Skin of body (tissue), 2 donors: ENCODE results near the gene RIMKLB. TPM values are rescaled to one million over a fixed set of nuclear protein-coding genes. Genes with fewer than 3 reads are reported as not detected.
A peak's percentile ranks its signal among the peaks of the same experiment; 100 is the strongest.
"Not testable (repeated sequence)": the region's sequence is repeated elsewhere in the genome, so short reads cannot be mapped to it uniquely, and the experiment has no call there.

Experiments used
- DNase-seq: peaks from one replicate; lab custom pipeline; 2025; lab: John Stamatoyannopoulos, UW
- total RNA-seq: library from RNA; depleted of rRNA; stranded (reverse); fragments of >200 nt; gene quantifications from one replicate; pipeline ENCODE4 v1.2.3, GENCODE V29; 2014

RIMKLB gene
- total RNA-seq, 1 donor from 2014 or later = 61.2 TPM

DNA sequence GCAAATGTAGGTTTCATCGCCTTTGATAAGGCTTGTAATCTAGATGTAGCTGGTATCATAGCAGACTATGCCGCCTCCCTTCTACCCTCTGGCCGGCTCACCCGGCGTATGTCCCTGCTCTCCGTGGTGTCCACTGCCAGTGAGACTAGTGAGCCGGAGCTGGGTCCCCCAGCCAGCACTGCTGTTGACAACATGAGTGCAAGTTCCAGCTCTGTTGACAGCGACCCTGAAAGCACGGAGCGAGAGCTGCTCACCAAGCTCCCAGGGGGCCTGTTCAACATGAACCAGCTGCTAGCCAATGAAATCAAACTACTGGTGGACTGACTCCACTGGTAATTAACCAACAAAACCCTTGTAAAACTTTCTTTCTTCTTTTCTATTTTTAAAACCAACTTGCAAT, 75.7 kb downstream of the RIMKLB start:
- DNase-seq = no peak

DNA sequence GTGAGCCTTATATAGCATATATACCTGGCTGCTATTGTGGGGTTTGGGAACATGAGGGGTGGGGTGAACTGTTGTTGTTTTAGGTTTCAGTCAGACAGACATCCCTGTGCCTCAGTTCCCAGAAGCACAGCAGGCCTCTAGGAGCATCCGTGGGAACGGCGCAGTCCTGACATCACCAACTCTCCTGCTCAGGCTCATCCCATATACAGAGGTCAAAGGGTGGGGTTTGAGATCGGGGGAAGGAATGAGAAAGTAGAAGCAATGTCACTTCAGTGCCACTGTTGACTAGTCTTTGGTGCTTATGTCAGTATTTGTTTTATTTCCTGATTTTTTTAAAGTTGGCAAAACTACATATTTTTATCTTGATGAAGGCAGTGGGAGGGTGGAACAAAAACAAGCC, 81.5 kb downstream of the RIMKLB start:
- DNase-seq = no peak

- no peak for DNase-seq
Measured at GRCh38 chr12:8779862-8780261, 82.1 kb downstream of the RIMKLB start.

DNA sequence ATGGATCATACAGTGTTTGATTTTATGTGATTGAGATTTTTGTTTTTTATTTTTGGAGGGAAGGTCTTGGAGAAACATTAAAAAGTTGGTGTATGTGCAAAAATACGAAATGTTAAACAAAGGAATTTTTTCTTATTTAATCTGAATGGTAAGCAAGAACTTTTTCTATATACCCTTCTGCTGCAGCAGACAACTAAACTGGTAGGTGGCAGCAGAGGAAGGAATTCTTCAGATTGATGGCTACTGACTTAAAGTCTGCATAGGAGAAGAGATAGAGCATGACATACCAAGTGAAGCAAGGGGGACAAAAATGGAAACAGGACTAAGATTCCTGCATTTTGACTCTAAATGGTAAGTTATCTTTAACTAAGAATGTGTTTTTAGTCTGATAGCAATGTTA, 82.6 kb downstream of the RIMKLB start:
- no peak for DNase-seq

DNA sequence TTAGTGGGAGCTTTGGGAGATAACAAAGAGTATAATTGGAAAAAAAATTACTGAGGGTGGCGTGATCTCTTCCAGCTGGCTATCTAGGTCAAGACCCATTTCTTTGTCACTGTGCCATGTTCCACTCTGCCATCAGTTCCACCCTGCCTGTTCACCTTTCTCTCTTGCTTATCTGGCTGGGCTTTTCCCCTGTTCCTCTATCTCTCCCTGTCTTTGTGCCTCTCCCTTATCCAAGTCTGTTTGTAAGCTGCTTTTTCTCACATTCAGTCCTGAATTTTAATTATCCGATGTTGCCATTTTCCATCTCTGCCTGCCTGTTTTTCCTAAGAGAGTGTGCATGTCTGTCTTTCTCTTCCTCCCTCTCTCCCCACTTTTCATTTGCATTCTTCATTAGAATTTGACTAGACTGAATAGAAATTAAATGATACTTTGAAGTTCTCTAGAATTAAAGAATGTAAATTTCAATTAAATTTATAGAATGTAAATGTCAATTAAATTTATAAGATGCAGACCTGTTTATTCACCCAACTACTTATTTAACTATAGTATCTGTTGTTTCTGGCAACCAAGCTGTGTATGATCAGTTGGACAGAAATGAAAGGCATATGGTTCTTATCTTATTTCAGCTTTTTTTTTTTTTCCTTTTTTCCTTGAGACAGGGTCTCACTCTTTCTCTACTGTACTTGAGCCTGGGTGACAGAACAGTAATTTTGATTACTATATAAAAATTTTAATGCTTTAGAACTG, 83.8 kb downstream of the RIMKLB start:
- no peak for DNase-seq

- no peak for DNase-seq
Measured at GRCh38 chr12:8784290-8784888, 86.6 kb downstream of the RIMKLB start.

GRCh38 chr12:8785499-8785898, 87.7 kb downstream of the RIMKLB start:
- no peak for DNase-seq

- not testable (repeated sequence) for DNase-seq
Measured at GRCh38 chr12:8787206-8787605, 89.4 kb downstream of the RIMKLB start.

DNA sequence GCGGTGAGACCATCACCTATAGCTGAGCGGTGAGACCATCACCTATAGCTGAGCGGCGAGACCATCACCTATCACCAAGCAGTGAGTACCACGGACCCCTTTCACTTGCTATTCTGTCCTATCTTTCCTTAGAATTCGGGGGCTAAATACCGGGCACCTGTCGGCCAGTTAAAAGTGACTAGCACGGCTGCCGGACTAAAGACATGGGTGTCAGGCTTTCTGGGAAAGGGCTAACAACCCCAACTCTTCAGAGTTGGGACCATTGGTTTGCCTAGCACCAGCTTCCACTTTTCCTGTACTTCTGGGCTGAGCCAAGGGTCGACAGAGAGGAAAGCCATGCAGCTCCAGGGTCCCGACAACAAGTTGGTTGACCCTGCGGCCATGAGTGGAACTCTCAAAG, 90.9 kb downstream of the RIMKLB start:
- DNase-seq = not testable (repeated sequence)

DNA sequence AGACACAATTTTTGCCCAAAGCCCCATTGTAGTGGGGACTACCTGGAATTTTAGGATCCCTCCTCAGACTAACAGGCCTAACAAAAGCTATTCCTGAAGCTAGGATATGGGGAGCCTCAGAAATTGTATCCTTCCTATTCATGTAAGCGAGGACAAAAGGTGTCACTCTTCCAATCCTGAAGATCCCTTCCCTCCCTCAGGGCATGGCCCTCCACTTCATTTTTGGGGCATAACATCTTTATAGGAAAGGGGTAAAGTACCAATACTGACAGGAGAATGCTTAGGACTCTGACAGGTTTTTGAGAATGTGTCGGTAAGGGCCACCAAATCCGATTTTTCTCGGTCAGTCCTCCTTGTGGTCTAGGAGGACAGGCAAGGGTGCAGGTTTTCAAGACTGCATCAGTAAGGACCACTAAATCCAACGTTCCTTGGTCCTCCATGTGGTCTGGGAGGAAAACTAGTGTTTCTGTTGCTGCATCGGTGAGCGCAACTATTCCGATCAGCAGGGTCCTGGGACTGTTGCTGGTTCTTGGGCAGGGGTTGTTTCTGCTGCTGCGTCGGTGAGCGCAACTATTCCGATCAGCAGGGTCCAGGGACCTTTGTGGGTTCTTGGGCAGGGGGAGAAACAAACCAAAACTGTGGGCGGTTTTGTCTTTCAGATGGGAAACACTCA, 91.7 kb downstream of the RIMKLB start:
- not testable (repeated sequence) for DNase-seq

- DNase-seq = not testable (repeated sequence)
Measured at GRCh38 chr12:8793226-8793625, 95.4 kb downstream of the RIMKLB start.

DNA sequence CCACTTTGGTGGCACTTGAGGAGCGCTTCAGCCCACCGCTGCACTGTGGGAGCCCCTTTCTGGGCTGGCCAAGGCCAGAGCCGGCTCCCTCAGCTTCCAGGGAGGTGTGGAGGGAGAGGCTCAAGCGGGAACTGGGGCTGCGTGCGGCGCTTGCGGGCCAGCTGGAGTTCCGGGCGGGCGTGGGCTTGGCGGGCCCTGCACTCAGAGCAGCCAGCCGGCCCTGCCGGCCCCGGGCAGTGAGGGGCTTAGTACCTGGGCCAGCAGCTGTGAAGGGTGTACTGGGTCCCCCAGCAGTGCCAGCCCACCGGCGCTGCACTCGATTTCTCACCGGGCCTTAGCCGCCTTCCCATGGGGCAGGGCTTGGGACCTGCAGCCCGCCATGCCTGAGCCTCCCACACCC, 96.8 kb downstream of the RIMKLB start:
- not testable (repeated sequence) for DNase-seq

DNA sequence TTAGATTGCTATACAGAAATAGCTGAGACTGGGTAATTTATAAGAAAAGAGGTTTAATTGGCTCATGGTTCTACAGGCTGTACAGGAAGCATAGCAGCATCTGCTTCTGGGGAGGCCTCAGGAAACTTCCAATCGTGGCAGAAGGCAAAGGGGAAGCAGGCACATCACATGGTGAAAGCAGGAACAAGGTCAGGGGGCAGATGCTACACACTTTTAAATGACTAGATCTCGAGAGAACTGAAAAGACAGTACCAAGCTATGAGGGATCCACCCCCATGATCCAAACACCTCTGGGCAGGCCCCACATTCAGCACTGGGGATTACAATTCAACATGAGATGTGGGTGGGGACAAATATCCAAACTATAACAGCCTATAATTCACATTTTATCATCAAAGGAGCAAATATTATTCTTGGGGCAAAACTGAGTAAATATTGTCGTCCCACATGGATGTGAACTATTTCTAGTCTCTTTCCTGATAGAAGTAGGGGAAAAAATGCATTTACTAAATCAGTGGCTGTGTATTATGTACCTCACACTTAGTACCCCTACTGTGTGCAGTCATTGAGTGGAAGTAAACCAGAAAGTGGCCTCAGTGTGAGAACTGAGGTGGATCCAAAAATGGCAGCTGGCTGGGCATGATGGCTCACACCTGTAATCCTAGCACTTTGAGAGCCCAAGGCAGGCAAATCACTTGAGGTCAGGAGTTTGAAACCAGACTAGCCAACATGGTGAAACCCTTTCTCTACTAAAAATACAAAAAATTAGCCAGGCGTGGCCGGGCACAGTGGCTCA, 99.2 kb downstream of the RIMKLB start:
- DNase-seq = no peak

GRCh38 chr12:8801213-8801612, 103.4 kb downstream of the RIMKLB start:
- DNase-seq = not testable (repeated sequence)

GRCh38 chr12:8804833-8805232, 107.0 kb downstream of the RIMKLB start:
- DNase-seq = not testable (repeated sequence)

DNA sequence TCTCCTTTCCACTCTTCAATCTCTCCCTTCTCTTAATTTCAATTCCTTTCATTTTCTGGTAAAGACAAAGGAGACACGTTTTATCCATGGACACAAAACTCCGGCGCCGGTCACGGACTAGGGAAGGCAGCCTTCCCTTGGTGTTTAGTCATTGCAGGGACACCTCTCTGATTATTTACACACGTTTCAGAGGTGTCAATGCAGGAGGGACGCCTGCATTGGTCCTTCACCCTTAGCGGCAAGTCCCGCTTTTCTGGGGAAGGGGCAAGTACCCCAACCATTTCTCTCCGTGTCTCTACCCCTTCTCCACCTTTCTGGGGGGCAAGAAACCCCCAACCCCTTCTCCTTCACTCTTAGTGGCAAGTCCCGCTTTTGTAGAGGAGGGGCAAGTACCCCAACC, 107.7 kb downstream of the RIMKLB start:
- DNase-seq = not testable (repeated sequence)

DNA sequence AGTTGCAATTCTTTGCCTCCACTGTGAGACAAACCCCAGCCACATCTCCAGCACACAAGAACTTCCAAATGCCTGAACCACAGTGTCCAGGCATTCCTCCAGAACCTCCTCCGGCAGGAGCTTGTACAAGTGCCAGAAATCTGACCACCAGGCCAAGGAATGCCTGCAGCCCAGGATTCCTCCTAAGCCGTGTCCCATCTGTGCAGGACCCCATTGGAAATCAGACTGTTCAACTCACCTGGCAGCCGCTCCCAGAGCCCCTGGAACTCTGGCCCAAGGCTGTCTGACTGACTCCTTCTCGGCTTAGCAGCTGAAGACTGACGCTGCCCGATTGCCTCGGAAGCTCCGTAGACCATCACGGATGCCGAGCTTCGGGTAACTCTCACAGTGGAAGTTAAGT, 109.3 kb downstream of the RIMKLB start:
- DNase-seq = not testable (repeated sequence)

DNA sequence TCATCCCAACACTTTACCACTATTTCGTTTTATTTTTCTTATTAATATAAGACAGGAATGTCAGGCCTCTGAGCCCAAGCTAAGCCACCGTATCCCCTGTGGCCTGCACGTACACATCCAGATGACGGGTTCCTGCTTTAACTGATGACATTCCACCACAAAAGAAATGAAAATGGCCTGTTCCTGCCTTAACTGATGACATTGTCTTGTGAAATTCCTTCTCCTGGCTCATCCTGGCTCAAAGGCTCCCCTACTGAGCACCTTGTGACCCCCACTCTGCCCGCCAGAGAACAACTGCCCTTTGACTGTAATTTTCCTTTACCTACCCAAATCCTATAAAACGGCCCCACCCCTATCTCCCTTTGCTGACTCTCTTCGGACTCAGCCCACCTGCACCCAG, 112.3 kb downstream of the RIMKLB start:
- not testable (repeated sequence) for DNase-seq

DNA sequence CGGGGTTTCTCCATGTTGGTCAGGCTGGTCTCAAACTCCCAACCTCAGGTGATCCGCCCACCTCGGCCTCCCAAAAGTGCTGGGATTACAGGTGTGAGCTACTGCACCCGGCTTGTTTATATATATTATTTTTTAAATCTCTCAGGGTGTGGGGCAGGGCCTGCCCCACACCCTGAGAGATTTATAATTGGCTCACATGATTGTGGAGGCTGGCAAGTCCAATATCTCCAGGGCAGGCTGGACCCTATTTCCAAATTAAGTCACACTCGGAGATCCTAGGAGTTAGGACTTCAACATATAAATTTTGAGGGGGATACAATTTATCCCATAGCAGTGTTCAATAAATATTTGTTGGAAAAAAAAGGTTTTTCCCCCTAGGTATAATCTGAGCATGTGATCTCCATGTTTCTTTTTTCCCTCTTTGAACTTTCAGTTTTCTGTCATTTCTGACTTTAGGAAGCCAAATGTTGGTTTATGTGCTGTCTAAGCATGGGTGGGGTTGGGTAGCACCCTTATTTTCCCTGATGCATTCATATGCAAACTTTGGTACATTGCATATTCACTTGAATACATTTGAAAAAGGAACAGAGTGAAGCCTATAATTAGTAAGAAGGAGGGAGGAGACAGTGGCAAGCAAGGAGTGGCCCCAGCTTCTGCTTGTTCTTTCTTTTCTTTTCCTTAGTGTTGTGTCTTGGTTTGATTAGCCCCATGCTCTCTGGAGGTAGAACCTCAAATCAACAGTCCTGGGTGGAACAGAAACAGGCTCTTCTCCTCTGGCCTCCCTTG, 116.0 kb downstream of the RIMKLB start:
- DNase-seq = no peak

DNA sequence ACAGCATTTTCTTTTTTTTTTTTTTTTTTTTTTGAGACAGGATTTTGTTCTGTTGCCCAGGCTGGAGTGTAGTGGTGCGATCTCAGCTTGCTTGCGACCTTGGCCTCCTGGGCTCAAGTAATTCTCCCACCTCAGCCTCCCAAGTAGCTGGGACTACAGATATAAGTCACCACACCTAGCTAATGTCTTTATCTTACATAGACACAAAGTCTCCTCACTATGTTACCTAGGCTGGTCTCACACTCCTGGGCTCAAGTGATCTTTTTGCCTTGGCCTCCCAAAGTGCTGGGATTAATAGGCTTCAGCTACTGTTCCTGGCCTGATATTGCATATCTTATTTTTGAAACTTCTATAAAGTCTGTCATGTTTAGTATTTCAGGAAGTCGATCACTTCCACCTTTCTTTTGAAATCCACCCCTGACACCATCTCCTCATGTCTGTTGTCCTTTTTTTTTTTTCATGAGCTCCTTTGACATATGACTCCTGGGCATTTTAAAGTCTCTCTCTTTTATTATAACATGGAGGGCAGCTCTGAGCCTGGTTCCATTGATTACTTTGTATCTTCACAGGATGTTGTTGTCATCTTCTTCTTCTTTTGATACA, 118.8 kb downstream of the RIMKLB start:
- DNase-seq = no peak

DNA sequence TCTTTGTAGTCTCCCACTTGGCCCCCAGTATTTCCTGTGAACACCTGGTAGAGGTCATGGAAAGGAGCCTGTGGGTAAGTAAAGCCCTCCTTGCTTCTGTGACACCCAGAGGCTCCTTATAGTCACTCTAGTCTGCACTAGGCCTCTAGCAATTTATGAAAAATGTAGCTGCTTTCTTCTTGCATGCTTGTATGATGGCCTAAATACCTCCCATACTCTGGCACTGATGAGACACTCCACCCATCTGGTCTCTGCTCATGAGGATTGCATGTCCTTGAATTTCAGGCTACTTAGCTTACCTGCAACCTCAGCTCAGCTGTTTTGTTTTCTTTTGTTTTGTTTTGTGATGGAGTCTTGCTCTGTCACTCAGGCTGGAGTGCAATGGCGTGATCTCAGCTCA, 120.1 kb downstream of the RIMKLB start:
- peak; percentile 4 for DNase-seq
